HepG2 (cell line): Measurements from ENCODE around the gene ZBTB46. TPM values are rescaled to one million over a fixed set of nuclear protein-coding genes. Genes with fewer than 3 reads are reported as not detected.

Experiments
- AFF4 ChIP-seq: sonication (generic); formaldehyde crosslinking; IDR thresholded peaks from 2 replicates; pipeline ENCODE4 v1.4.0; 2020; ENCODE audit warnings: missing genetic modification reagents
- JUN ChIP-seq: sonication (generic); formaldehyde crosslinking; IDR thresholded peaks from 2 replicates; pipeline ENCODE4 v1.4.0; 2020; ENCODE audit warnings: mild to moderate bottlenecking, missing genetic modification reagents
- KDM5A ChIP-seq: fragments of 200-600 bp; sonication (generic); IDR thresholded peaks from 2 replicates; pipeline ENCODE4 v1.7.0; 2018; ENCODE audit warnings: antibody characterized with exemption, mild to moderate bottlenecking, low read length, borderline replicate concordance
- SP5 ChIP-seq: IDR thresholded peaks from 2 replicates; pipeline ENCODE4 v1.6.1; 2016; ENCODE audit warnings: low read depth, borderline replicate concordance
- TERF1 ChIP-seq: sonication (generic); formaldehyde crosslinking; IDR thresholded peaks from 2 replicates; pipeline ENCODE4 v1.8.0; 2022; ENCODE audit warnings: mild to moderate bottlenecking, missing genetic modification reagents, moderate library complexity
- ZBTB10 ChIP-seq: sonication (generic); formaldehyde crosslinking; IDR thresholded peaks from 2 replicates; pipeline ENCODE4 v1.4.0; 2020; ENCODE audit warnings: missing genetic modification reagents, borderline replicate concordance
- ZNF225 ChIP-seq: sonication (generic); formaldehyde crosslinking; IDR thresholded peaks from 2 replicates; pipeline ENCODE4 v1.4.0; 2020; ENCODE audit warnings: mild to moderate bottlenecking, missing genetic modification reagents
- ZNF557 ChIP-seq: sonication (generic); formaldehyde crosslinking; IDR thresholded peaks from 2 replicates; pipeline ENCODE4 v1.4.0; 2020; ENCODE audit warnings: missing genetic modification reagents
- ZNF629 ChIP-seq: sonication (generic); formaldehyde crosslinking; conservative IDR thresholded peaks from 2 replicates; pipeline ENCODE4 v1.5.0; 2020; ENCODE audit warnings: missing genetic modification reagents
- ZNF788 ChIP-seq: sonication (generic); formaldehyde crosslinking; IDR thresholded peaks from 2 replicates; pipeline ENCODE4 v1.5.0; 2020; ENCODE audit warnings: mild to moderate bottlenecking, missing genetic modification reagents, borderline replicate concordance
- ZNF883 ChIP-seq: sonication (generic); formaldehyde crosslinking; IDR thresholded peaks from 2 replicates; pipeline ENCODE4 v1.5.1; 2020; ENCODE audit warnings: mild to moderate bottlenecking, missing genetic modification reagents; ENCODE audit errors: not compliant biosample characterization
- polyA plus RNA-seq, 8 experiments: library from polyadenylated mRNA; depleted of rRNA in 3 of 8; stranded (reverse) in 7 of 8; unstranded in 1 of 8; fragments of >200 nt; fragmentation: Illumina TruSeq in 4 of 8; extraction: Trizol in 4 of 8; gene quantifications; 2 replicates each; pipeline versions ENCODE4 v1.2.1 to v1.2.3, GENCODE V29; 2011 to 2016; ENCODE audit warnings: low read depth in 4 of 8, missing spikeins in 1 of 8, mixed read lengths in 1 of 8; ENCODE audit not compliant: insufficient read depth in 1 of 8
- total RNA-seq, 5 experiments: library from RNA; depleted of rRNA; stranded (reverse); fragments of >200 nt; fragmentation: Illumina TruSeq; extraction: Trizol; gene quantifications; 2 replicates each; pipeline ENCODE4 v1.2.3, GENCODE V29; 2016; ENCODE audit warnings: low read depth in 1 of 5
- TF ChIP-seq, protein P1 (sequence below): sonication (generic); formaldehyde crosslinking; IDR thresholded peaks from 2 replicates; pipeline ENCODE4 v1.4.0; 2020; ENCODE audit warnings: mild to moderate bottlenecking, missing genetic modification reagents, borderline replicate concordance
- TF ChIP-seq, protein P2 (sequence below): IDR thresholded peaks from 2 replicates; pipeline ENCODE4 v1.6.1; 2016; ENCODE audit warnings: mild to moderate bottlenecking

Gene ZBTB46
- total and polyA plus RNA-seq, 2 of the 13 experiments (the other 11 are each of a cell fraction or from before 2014, with no cell fraction given): 1.6 to 13.5 TPM

GRCh38 chr20:63707558-63708300 lies 123.3 kb downstream of the ZBTB46 start, which contains the start of the genes ARFRP1 and ZGPAT (continued):
- TF ChIP-seq AFF4 (CRISPR knock-in tag): no peak; the same call in 1 of the 2 replicates
- peak; percentile 65; the same call in 1 of the 2 replicates for TF ChIP-seq KDM5A
- TF ChIP-seq, protein P1, sequence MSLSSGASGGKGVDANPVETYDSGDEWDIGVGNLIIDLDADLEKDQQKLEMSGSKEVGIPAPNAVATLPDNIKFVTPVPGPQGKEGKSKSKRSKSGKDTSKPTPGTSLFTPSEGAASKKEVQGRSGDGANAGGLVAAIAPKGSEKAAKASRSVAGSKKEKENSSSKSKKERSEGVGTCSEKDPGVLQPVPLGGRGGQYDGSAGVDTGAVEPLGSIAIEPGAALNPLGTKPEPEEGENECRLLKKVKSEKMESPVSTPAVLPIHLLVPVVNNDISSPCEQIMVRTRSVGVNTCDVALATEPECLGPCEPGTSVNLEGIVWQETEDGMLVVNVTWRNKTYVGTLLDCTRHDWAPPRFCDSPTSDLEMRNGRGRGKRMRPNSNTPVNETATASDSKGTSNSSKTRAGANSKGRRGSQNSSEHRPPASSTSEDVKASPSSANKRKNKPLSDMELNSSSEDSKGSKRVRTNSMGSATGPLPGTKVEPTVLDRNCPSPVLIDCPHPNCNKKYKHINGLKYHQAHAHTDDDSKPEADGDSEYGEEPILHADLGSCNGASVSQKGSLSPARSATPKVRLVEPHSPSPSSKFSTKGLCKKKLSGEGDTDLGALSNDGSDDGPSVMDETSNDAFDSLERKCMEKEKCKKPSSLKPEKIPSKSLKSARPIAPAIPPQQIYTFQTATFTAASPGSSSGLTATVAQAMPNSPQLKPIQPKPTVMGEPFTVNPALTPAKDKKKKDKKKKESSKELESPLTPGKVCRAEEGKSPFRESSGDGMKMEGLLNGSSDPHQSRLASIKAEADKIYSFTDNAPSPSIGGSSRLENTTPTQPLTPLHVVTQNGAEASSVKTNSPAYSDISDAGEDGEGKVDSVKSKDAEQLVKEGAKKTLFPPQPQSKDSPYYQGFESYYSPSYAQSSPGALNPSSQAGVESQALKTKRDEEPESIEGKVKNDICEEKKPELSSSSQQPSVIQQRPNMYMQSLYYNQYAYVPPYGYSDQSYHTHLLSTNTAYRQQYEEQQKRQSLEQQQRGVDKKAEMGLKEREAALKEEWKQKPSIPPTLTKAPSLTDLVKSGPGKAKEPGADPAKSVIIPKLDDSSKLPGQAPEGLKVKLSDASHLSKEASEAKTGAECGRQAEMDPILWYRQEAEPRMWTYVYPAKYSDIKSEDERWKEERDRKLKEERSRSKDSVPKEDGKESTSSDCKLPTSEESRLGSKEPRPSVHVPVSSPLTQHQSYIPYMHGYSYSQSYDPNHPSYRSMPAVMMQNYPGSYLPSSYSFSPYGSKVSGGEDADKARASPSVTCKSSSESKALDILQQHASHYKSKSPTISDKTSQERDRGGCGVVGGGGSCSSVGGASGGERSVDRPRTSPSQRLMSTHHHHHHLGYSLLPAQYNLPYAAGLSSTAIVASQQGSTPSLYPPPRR: 0 out of 2 replicates have a peak, but pooled peaks have one; percentile 36
- TF ChIP-seq ZNF883 (CRISPR knock-in tag): peak; percentile 94
- TF ChIP-seq, protein P2, sequence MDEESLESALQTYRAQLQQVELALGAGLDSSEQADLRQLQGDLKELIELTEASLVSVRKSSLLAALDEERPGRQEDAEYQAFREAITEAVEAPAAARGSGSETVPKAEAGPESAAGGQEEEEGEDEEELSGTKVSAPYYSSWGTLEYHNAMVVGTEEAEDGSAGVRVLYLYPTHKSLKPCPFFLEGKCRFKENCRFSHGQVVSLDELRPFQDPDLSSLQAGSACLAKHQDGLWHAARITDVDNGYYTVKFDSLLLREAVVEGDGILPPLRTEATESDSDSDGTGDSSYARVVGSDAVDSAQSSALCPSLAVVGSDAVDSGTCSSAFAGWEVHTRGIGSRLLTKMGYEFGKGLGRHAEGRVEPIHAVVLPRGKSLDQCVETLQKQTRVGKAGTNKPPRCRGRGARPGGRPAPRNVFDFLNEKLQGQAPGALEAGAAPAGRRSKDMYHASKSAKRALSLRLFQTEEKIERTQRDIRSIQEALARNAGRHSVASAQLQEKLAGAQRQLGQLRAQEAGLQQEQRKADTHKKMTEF (CRISPR knock-in tag): peak; percentile 95; the same call in 1 of the 2 replicates
- TF ChIP-seq ZNF225 (CRISPR knock-in tag): peak; percentile 95
- peak; percentile 60 for TF ChIP-seq ZNF629 (CRISPR knock-in tag)
- TF ChIP-seq ZBTB10 (CRISPR knock-in tag): peak; percentile 83
- TF ChIP-seq ZNF788 (CRISPR knock-in tag): peak; percentile 85; the same call in 1 of the 2 replicates
- TF ChIP-seq JUN (CRISPR knock-in tag): peak; percentile 75; the same call in 1 of the 2 replicates
- TF ChIP-seq SP5 (CRISPR knock-in tag): peak; percentile 79
- peak; percentile 51; the same call in 1 of the 2 replicates for TF ChIP-seq TERF1 (CRISPR knock-in tag)
- TF ChIP-seq ZNF557 (CRISPR knock-in tag): peak; percentile 84; the same call in 1 of the 2 replicates
